Thyroid gland (tissue), 4 donors: ENCODE results near the gene PRELP.

Source experiments
- POLR2A ChIP-seq, 2 donors: fragments of 450-650 bp; IDR thresholded peaks; one replicate each; pipeline ENCODE4 v1.6.1; 2017; ENCODE audit warnings: antibody characterized with exemption in 2 of 2, mild to moderate bottlenecking in 2 of 2, moderate library complexity in 1 of 2
- TF ChIP-seq, protein P1 (sequence below), 6 experiments: fragments of 200-600 bp in 3 of 6; fragments of 450-650 bp in 3 of 6; sonication (generic) in 3 of 6; IDR thresholded peaks; one replicate each; pipeline ENCODE4 v1.5.1; 2016 to 2019; ENCODE audit warnings: antibody characterized with exemption in 6 of 6, mild to moderate bottlenecking in 2 of 6, inconsistent platforms in 1 of 6, moderate library complexity in 1 of 6

DNA sequence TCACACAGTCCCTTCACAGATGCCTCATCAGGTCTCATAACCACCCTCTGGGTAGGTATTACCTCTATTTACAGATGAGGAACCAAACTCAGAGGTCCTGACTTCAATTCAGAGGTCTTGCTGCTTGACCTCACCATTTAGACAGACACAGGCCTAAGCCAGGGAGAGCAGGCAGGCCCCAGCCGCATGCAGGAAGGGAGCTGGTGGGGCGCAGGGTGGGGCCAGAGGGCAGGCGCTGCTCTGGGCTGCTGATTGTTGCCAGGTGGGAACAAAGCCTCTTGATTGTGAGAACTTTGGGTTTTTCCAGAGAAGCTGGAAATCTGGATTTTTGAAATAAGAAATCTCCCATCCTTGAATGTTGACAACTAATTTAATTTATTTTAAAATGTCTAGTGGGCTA, 19.9 kb upstream of the PRELP start:
- TF ChIP-seq, protein P1, sequence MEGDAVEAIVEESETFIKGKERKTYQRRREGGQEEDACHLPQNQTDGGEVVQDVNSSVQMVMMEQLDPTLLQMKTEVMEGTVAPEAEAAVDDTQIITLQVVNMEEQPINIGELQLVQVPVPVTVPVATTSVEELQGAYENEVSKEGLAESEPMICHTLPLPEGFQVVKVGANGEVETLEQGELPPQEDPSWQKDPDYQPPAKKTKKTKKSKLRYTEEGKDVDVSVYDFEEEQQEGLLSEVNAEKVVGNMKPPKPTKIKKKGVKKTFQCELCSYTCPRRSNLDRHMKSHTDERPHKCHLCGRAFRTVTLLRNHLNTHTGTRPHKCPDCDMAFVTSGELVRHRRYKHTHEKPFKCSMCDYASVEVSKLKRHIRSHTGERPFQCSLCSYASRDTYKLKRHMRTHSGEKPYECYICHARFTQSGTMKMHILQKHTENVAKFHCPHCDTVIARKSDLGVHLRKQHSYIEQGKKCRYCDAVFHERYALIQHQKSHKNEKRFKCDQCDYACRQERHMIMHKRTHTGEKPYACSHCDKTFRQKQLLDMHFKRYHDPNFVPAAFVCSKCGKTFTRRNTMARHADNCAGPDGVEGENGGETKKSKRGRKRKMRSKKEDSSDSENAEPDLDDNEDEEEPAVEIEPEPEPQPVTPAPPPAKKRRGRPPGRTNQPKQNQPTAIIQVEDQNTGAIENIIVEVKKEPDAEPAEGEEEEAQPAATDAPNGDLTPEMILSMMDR (IDR thresholded peaks at IDR 0.05): no peak
- no peak for TF ChIP-seq POLR2A (IDR thresholded peaks at IDR 0.05)
